ENCODE results near the gene NADSYN1. TPM values are rescaled to one million over a fixed set of nuclear protein-coding genes. Genes with fewer than 3 reads are reported as not detected.

The NADSYN1 gene
- total and polyA plus RNA-seq, 2 donors (not counting 1 experiment from before 2014, with no cell fraction given), result 22.0 to 81.7 TPM

- Histone ChIP-seq H3K9me3 (ENCODE audit: control insufficient read depth, insufficient read depth, low read depth, low read length) (no peaks in the 10 kb centered on the region), H2AFZ (ENCODE audit: low read length) (no peak overlapping the region), H3K27ac (ENCODE audit: insufficient read depth, low read length) (no peak overlapping the region), H3K4me2 (ENCODE audit: extremely low read depth, insufficient read depth, low read length) (no peak overlapping the region), H3K36me3 (ENCODE audit: control insufficient read depth, insufficient read depth, low read length) (peaks cover 19% of the 10 kb centered on the region), H3K4me3 (replicated peaks in 1 of 4; ENCODE audit: control extremely low read depth in 1 of 4, insufficient read depth in 1 of 4, low read depth in 3 of 4, low read length in 4 of 4) (no peak overlapping the region), H4K20me1 (ENCODE audit: control insufficient read depth, extremely low read depth, insufficient read depth, low read length) (no peaks in the 10 kb centered on the region), H3K4me1 (ENCODE audit: control insufficient read depth, extremely low read depth, insufficient read depth, low read length) (peaks cover 6% of the 10 kb centered on the region), H3K9ac (ENCODE audit: insufficient read depth, low read length) (no peak overlapping the region), H3K79me2 (ENCODE audit: control insufficient read depth, insufficient read depth, low read length) (peaks cover 5% of the 10 kb centered on the region), H3K27me3 (ENCODE audit: control insufficient read depth, insufficient read depth, low read length) (no peaks in the 10 kb centered on the region)
- no peak for DNase-seq (ENCODE audit: low read depth in 2 of 2)
- TF ChIP-seq EZH2 (IDR thresholded peaks at IDR 0.05; ENCODE audit: low read length, missing control alignments), result no peak
- no peak for TF ChIP-seq CTCF (conservative IDR thresholded peaks at IDR 0.05 in 1 of 2, IDR thresholded peaks at IDR 0.05 in 1 of 2; ENCODE audit: low read depth in 1 of 2, low read length in 2 of 2)
Observed at GRCh38 chr11:71444811-71445210, 8.2 kb upstream of the NADSYN1 start.

GRCh38 chr11:71446150-71446549 is 6.9 kb upstream of the NADSYN1 start:
- no peak overlapping the region for H3K4me2 ChIP-seq (ENCODE audit: extremely low read depth, insufficient read depth, low read length)
- TF ChIP-seq CTCF (conservative IDR thresholded peaks at IDR 0.05 in 1 of 2, IDR thresholded peaks at IDR 0.05 in 1 of 2; ENCODE audit: low read depth in 1 of 2, low read length in 2 of 2) (no peak), EZH2 (IDR thresholded peaks at IDR 0.05; ENCODE audit: low read length, missing control alignments) (no peak)

GRCh38 chr11:71446942-71447688 is 5.9 kb upstream of the NADSYN1 start:
- no peak for TF ChIP-seq EZH2 (IDR thresholded peaks at IDR 0.05; ENCODE audit: low read length, missing control alignments)
- TF ChIP-seq CTCF (conservative IDR thresholded peaks at IDR 0.05 in 1 of 2, IDR thresholded peaks at IDR 0.05 in 1 of 2; ENCODE audit: low read depth in 1 of 2, low read length in 2 of 2), result no peak
- Histone ChIP-seq H3K9me3 (ENCODE audit: control insufficient read depth, insufficient read depth, low read depth, low read length) (no peaks in the 10 kb centered on the region), H3K27ac (ENCODE audit: insufficient read depth, low read length) (no peak overlapping the region), H3K4me2 (ENCODE audit: extremely low read depth, insufficient read depth, low read length) (peak overlapping the region; percentile 95), H3K27me3 (ENCODE audit: control insufficient read depth, insufficient read depth, low read length) (no peaks in the 10 kb centered on the region), H3K9ac (ENCODE audit: insufficient read depth, low read length) (no peak overlapping the region), H3K4me3 (replicated peaks in 1 of 4; ENCODE audit: control extremely low read depth in 1 of 4, insufficient read depth in 1 of 4, low read depth in 3 of 4, low read length in 4 of 4) (peak overlapping the region; percentile 68 to 93 (median 86)), H2AFZ (ENCODE audit: low read length) (no peak overlapping the region), H3K79me2 (ENCODE audit: control insufficient read depth, insufficient read depth, low read length) (peaks cover 5% of the 10 kb centered on the region), H3K36me3 (ENCODE audit: control insufficient read depth, insufficient read depth, low read length) (peaks cover 16% of the 10 kb centered on the region), H4K20me1 (ENCODE audit: control insufficient read depth, extremely low read depth, insufficient read depth, low read length) (no peaks in the 10 kb centered on the region), H3K4me1 (ENCODE audit: control insufficient read depth, extremely low read depth, insufficient read depth, low read length) (peaks cover 6% of the 10 kb centered on the region)
- DNase-seq (ENCODE audit: low read depth in 2 of 2), result peak; percentile 69 to 82

More at GRCh38 chr11:71446150-71446549, 6.9 kb upstream of the NADSYN1 start:
- no peak overlapping the region for H3K27ac ChIP-seq (ENCODE audit: insufficient read depth, low read length)
- H3K36me3 ChIP-seq (ENCODE audit: control insufficient read depth, insufficient read depth, low read length), result peaks cover 16% of the 10 kb centered on the region
- no peaks in the 10 kb centered on the region for H3K27me3 ChIP-seq (ENCODE audit: control insufficient read depth, insufficient read depth, low read length)
- no peak for DNase-seq (ENCODE audit: low read depth in 2 of 2)
- peaks cover 6% of the 10 kb centered on the region for H3K4me1 ChIP-seq (ENCODE audit: control insufficient read depth, extremely low read depth, insufficient read depth, low read length)
- H3K4me3 ChIP-seq (replicated peaks in 1 of 4; ENCODE audit: control extremely low read depth in 1 of 4, insufficient read depth in 1 of 4, low read depth in 3 of 4, low read length in 4 of 4), result no peak overlapping the region
- H3K79me2 ChIP-seq (ENCODE audit: control insufficient read depth, insufficient read depth, low read length), result peaks cover 5% of the 10 kb centered on the region
- no peaks in the 10 kb centered on the region for H3K9me3 ChIP-seq (ENCODE audit: control insufficient read depth, insufficient read depth, low read depth, low read length)
- H4K20me1 ChIP-seq (ENCODE audit: control insufficient read depth, extremely low read depth, insufficient read depth, low read length), result no peaks in the 10 kb centered on the region
- H2AFZ ChIP-seq (ENCODE audit: low read length), result no peak overlapping the region
- no peak overlapping the region for H3K9ac ChIP-seq (ENCODE audit: insufficient read depth, low read length)

Data from fibroblast of lung (primary cell).